K562 (cell line): ENCODE data around the gene SLA2.

Source experiments
- ZNF263 ChIP-seq: sonication (generic); formaldehyde crosslinking; IDR thresholded peaks from 2 replicates; pipeline ENCODE4 v1.8.0; 2022; ENCODE audit warnings: mild to moderate bottlenecking, missing genetic modification reagents, borderline replicate concordance
- TF ChIP-seq, protein P1 (sequence below): fragments of 150-350 bp; IDR thresholded peaks from 2 replicates; pipeline ENCODE4 v1.6.1; 2014; ENCODE audit warnings: low read depth, mild to moderate bottlenecking, low read length, borderline replicate concordance
- TF ChIP-seq, protein P2 (sequence below), 2 experiments: fragments of 450-650 bp; formaldehyde crosslinking in 1 of 2; IDR thresholded peaks; 2 replicates each; pipeline versions ENCODE4 v1.4.0 to v1.6.1; 2014 to 2020; ENCODE audit warnings: mild to moderate bottlenecking in 2 of 2, borderline replicate concordance in 1 of 2, low read depth in 1 of 2

DNA sequence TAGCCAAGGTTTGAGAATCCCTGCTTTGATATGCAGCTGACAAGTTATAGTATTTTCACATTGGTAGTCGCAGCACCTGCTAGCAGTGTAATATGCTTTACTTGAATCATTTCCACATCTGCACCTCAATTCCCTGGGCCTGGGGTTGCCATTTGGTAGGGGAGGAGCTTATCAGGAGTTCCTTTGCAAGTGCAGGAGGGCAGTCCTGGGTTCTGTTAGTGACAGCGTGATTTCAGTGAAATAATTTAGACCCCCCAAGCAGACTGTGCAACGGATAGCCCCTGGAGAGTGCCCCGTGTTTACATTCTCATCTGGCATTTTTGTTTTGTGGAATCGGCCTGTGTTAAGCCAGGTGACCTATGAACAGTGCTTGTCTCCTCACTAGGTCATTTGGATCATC is 34.4 kb downstream of the SLA2 start:
- TF ChIP-seq, protein P1, sequence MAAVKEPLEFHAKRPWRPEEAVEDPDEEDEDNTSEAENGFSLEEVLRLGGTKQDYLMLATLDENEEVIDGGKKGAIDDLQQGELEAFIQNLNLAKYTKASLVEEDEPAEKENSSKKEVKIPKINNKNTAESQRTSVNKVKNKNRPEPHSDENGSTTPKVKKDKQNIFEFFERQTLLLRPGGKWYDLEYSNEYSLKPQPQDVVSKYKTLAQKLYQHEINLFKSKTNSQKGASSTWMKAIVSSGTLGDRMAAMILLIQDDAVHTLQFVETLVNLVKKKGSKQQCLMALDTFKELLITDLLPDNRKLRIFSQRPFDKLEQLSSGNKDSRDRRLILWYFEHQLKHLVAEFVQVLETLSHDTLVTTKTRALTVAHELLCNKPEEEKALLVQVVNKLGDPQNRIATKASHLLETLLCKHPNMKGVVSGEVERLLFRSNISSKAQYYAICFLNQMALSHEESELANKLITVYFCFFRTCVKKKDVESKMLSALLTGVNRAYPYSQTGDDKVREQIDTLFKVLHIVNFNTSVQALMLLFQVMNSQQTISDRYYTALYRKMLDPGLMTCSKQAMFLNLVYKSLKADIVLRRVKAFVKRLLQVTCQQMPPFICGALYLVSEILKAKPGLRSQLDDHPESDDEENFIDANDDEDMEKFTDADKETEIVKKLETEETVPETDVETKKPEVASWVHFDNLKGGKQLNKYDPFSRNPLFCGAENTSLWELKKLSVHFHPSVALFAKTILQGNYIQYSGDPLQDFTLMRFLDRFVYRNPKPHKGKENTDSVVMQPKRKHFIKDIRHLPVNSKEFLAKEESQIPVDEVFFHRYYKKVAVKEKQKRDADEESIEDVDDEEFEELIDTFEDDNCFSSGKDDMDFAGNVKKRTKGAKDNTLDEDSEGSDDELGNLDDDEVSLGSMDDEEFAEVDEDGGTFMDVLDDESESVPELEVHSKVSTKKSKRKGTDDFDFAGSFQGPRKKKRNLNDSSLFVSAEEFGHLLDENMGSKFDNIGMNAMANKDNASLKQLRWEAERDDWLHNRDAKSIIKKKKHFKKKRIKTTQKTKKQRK, result no peak
- TF ChIP-seq, protein P2, sequence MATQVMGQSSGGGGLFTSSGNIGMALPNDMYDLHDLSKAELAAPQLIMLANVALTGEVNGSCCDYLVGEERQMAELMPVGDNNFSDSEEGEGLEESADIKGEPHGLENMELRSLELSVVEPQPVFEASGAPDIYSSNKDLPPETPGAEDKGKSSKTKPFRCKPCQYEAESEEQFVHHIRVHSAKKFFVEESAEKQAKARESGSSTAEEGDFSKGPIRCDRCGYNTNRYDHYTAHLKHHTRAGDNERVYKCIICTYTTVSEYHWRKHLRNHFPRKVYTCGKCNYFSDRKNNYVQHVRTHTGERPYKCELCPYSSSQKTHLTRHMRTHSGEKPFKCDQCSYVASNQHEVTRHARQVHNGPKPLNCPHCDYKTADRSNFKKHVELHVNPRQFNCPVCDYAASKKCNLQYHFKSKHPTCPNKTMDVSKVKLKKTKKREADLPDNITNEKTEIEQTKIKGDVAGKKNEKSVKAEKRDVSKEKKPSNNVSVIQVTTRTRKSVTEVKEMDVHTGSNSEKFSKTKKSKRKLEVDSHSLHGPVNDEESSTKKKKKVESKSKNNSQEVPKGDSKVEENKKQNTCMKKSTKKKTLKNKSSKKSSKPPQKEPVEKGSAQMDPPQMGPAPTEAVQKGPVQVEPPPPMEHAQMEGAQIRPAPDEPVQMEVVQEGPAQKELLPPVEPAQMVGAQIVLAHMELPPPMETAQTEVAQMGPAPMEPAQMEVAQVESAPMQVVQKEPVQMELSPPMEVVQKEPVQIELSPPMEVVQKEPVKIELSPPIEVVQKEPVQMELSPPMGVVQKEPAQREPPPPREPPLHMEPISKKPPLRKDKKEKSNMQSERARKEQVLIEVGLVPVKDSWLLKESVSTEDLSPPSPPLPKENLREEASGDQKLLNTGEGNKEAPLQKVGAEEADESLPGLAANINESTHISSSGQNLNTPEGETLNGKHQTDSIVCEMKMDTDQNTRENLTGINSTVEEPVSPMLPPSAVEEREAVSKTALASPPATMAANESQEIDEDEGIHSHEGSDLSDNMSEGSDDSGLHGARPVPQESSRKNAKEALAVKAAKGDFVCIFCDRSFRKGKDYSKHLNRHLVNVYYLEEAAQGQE (IDR thresholded peaks at IDR 0.05; ENCODE audit: borderline replicate concordance), result no peak
- TF ChIP-seq, protein P2 (CRISPR knock-in tag; IDR thresholded peaks at IDR 0.05; ENCODE audit: low read depth), result no peak
- no peak for TF ChIP-seq ZNF263 (CRISPR knock-in tag)
